ENCODE data around the gene IL10RB.

IL10RB gene

GRCh38 chr21:33339135-33339534 is 73.0 kb downstream of the IL10RB start:
- no peak for DNase-seq

DNA sequence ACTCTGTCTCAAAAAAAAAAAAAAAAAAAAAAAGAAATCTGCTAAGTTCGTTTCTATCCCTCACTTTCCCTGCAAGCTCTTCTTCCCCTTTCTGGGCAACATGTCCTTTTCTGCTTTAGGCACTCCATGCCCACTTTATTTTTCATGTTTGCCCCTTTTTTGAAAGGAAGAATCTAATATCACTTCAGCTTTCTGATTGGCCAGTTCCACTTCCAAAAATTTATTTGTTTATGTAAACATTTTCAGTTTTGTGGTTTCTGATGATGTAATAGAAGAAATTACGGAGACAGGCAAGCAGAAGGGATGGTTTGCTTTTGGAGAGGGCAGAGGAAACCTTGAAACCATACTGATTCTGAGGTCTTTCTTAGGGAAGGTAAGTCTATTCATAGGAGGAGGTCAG is 73.8 kb downstream of the IL10RB start:
- DNase-seq, result no peak

DNA sequence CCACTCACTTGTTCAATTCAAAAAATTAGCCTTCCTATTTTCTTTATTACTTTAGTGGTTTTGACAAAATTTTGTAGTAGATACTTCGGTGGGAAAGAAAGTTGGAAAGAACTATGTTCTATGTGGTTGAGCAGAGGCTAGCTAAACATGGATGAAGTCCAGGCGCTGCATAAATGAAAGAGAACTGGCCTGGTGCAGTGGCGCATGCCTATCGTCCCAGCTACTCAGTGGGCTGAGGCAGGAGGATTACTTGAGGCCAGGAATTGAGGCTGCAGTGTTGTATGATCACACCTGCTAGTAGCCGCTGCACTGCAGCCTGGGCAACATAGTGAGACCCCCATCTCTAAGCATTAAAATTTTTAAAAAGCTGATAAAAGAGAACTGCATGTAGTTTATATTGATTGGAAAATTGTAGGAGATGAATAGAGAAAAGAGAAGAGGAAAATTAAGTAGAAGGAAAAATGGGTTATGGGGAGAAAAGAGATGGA is 79.6 kb downstream of the IL10RB start:
- no peak for DNase-seq

Data from Kasumi-1 (cell line).